ENCODE results near the gene TRMT11. TPM values are rescaled to one million over a fixed set of nuclear protein-coding genes. Genes with fewer than 3 reads are reported as not detected.

TRMT11 gene
- total and polyA plus RNA-seq, 9 of the 15 experiments (the other 6 are each of a cell fraction or from before 2014, with no cell fraction given): 38.8 to 88.0 (median 59.8) TPM

DNA sequence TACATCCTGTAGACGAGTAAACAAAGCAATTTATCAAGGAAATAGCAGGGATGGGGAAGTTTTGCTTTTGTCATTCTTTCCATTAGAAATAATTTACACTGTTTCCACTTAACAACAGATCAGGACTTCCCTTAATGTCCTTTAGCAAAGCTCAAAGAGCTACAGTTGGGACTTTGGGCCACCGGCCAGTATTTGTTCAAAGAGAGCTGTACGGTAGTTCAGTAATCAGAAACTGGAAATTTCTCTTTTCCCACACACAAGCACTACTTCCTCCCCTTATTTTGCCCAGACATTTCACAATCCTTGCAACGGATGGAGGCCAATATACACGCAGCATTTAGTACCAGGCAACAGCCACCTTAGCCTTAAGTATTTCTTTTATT, 41.9 kb upstream of the TRMT11 start:
- Histone ChIP-seq H3K27ac (ENCODE audit: extremely low read depth, low read depth, low read length) (peak overlapping the region; percentile 70), H4K20me1 (replicated peaks; ENCODE audit: control insufficient read depth, insufficient read depth, low read length) (no peaks in the 10 kb centered on the region), H3K9ac (ENCODE audit: insufficient read depth in 1 of 2, low read depth in 2 of 2, low read length in 2 of 2) (peak overlapping the region in 1 of 2 experiments; percentile 23; a peak in 1 of 4 replicates), H3K36me3 (ENCODE audit: control insufficient read depth, insufficient read depth, low read length) (no peaks in the 10 kb centered on the region), H3K4me1 (replicated peaks in 1 of 2; ENCODE audit: control insufficient read depth in 2 of 2, insufficient read depth in 2 of 2, low read length in 2 of 2) (peaks cover 18 to 82% of the 10 kb centered on the region in 2 experiments), H3K4me2 (ENCODE audit: insufficient read depth, low read length) (no peak overlapping the region), H3K9me1 (ENCODE audit: control insufficient read depth, insufficient read depth, low read length) (no peaks in the 10 kb centered on the region), H3K4me3 (no peak overlapping the region), H3K79me2 (ENCODE audit: control insufficient read depth, insufficient read depth, low read length) (no peaks in the 10 kb centered on the region), H3K9me3 (replicated peaks; ENCODE audit: control insufficient read depth, insufficient read depth, low read depth, low read length) (no peaks in the 10 kb centered on the region), H3K27me3 (ENCODE audit: control insufficient read depth in 2 of 2, insufficient read depth in 2 of 2, low read length in 2 of 2) (no peaks in the 10 kb centered on the region), H2AFZ (ENCODE audit: low read depth, low read length) (peak overlapping the region; percentile 79)
- ATAC-seq: peak; percentile 4; the same call in 1 of the 3 replicates
- in situ Hi-C loops (cut with MboI): no loop called here
- WGBS (ENCODE audit: insufficient coverage, low coverage, missing lambda C conversion rate): 9% methylated on average over 5 of the region's 5 CpGs
- ChIA-PET POLR2A (interaction anchor here (1.0 to 2.4 kb wide), 4 partner anchors 11 to 21 kb away, joined by 5 to 12 read pairs (median 5); partner anchors contain the start of gene HINT3), CTCF (ENCODE audit: low intra/inter-chr PET ratio) (no interaction called here)
- no peak for FAIRE-seq
- no TSS peak for BruUV-seq (replicated peaks)
- intact Hi-C loops (cut with micrococcal nuclease): no loop called here
- peak in 1 of 4 experiments; percentile 30 for DNase-seq (ENCODE audit: extremely low read depth in 1 of 4, low spot score in 3 of 4)
- TF ChIP-seq, protein P1, sequence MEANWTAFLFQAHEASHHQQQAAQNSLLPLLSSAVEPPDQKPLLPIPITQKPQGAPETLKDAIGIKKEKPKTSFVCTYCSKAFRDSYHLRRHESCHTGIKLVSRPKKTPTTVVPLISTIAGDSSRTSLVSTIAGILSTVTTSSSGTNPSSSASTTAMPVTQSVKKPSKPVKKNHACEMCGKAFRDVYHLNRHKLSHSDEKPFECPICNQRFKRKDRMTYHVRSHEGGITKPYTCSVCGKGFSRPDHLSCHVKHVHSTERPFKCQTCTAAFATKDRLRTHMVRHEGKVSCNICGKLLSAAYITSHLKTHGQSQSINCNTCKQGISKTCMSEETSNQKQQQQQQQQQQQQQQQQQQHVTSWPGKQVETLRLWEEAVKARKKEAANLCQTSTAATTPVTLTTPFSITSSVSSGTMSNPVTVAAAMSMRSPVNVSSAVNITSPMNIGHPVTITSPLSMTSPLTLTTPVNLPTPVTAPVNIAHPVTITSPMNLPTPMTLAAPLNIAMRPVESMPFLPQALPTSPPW (CRISPR knock-in tag; IDR thresholded peaks at IDR 0.05): 0 out of 2 replicates have a peak, but pooled peaks have one; percentile 8
- 0 out of 2 replicates have a peak, but pooled peaks have one; percentile 21 for TF ChIP-seq EP300 (IDR thresholded peaks at IDR 0.05; ENCODE audit: low read length)
- peak; percentile 40; the same call in 1 of the 2 replicates for TF ChIP-seq SPI1 (IDR thresholded peaks at IDR 0.05; ENCODE audit: borderline replicate concordance, low read depth, low read length)
- no peak for TF ChIP-seq ZNF586 (CRISPR knock-in tag; conservative IDR thresholded peaks at IDR 0.05)
- TF ChIP-seq LCOR (CRISPR knock-in tag; IDR thresholded peaks at IDR 0.05): no peak
- TF ChIP-seq HNRNPL (IDR thresholded peaks at IDR 0.05; ENCODE audit: low read depth, low read length): no peak
- TF ChIP-seq, protein P2, sequence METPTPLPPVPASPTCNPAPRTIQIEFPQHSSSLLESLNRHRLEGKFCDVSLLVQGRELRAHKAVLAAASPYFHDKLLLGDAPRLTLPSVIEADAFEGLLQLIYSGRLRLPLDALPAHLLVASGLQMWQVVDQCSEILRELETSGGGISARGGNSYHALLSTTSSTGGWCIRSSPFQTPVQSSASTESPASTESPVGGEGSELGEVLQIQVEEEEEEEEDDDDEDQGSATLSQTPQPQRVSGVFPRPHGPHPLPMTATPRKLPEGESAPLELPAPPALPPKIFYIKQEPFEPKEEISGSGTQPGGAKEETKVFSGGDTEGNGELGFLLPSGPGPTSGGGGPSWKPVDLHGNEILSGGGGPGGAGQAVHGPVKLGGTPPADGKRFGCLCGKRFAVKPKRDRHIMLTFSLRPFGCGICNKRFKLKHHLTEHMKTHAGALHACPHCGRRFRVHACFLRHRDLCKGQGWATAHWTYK (CRISPR knock-in tag; IDR thresholded peaks at IDR 0.05): no peak
- peak; percentile 86 for TF ChIP-seq ZNF75A (CRISPR knock-in tag; IDR thresholded peaks at IDR 0.05)
- TF ChIP-seq, protein P3, sequence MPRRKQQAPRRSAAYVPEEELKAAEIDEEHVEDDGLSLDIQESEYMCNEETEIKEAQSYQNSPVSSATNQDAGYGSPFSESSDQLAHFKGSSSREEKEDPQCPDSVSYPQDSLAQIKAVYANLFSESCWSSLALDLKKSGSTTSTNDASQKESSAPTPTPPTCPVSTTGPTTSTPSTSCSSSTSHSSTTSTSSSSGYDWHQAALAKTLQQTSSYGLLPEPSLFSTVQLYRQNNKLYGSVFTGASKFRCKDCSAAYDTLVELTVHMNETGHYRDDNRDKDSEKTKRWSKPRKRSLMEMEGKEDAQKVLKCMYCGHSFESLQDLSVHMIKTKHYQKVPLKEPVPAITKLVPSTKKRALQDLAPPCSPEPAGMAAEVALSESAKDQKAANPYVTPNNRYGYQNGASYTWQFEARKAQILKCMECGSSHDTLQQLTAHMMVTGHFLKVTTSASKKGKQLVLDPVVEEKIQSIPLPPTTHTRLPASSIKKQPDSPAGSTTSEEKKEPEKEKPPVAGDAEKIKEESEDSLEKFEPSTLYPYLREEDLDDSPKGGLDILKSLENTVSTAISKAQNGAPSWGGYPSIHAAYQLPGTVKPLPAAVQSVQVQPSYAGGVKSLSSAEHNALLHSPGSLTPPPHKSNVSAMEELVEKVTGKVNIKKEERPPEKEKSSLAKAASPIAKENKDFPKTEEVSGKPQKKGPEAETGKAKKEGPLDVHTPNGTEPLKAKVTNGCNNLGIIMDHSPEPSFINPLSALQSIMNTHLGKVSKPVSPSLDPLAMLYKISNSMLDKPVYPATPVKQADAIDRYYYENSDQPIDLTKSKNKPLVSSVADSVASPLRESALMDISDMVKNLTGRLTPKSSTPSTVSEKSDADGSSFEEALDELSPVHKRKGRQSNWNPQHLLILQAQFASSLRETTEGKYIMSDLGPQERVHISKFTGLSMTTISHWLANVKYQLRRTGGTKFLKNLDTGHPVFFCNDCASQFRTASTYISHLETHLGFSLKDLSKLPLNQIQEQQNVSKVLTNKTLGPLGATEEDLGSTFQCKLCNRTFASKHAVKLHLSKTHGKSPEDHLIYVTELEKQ (CRISPR knock-in tag; IDR thresholded peaks at IDR 0.05): no peak
- 0 out of 2 replicates have a peak, but pooled peaks have one; percentile 33 for TF ChIP-seq ZNF431 (CRISPR knock-in tag; IDR thresholded peaks at IDR 0.05)
- TF ChIP-seq ZNF12 (CRISPR knock-in tag; IDR thresholded peaks at IDR 0.05): no peak
- TF ChIP-seq ZNF584 (CRISPR knock-in tag; IDR thresholded peaks at IDR 0.05; ENCODE audit: low read depth): no peak
- TF ChIP-seq ETV1 (tag; conservative IDR thresholded peaks at IDR 0.05; ENCODE audit: low read depth): 0 out of 2 replicates have a peak, but pooled peaks have one; percentile 34
- 0 out of 2 replicates have a peak, but pooled peaks have one; percentile 11 for TF ChIP-seq FOXJ2 (tag; IDR thresholded peaks at IDR 0.05)
- no peak for TF ChIP-seq RBM15 (IDR thresholded peaks at IDR 0.05; ENCODE audit: insufficient read depth, low read length)
- TF ChIP-seq CEBPB (tag; IDR thresholded peaks at IDR 0.05): peak; percentile 85
- no peak for TF ChIP-seq STAT5B (CRISPR knock-in tag; IDR thresholded peaks at IDR 0.05)
- TF ChIP-seq ZNF696 (CRISPR knock-in tag; conservative IDR thresholded peaks at IDR 0.05): no peak

Measured in K562 (cell line).